GM18861 (cell line): ENCODE measurements around the gene POU6F1.
A peak's percentile ranks its signal among the peaks of the same experiment; 100 is the strongest.
"Not testable (repeated sequence)": the region's sequence is repeated elsewhere in the genome, so short reads cannot be mapped to it uniquely, and the experiment has no call there.

ENCODE experiments used
- ATAC-seq: cut with Tn5 transposase; IDR thresholded peaks from one replicate; pipeline ENCODE4 v1.9.1; 2021; ENCODE audit not compliant: unreplicated experiment

Gene POU6F1, protein sequence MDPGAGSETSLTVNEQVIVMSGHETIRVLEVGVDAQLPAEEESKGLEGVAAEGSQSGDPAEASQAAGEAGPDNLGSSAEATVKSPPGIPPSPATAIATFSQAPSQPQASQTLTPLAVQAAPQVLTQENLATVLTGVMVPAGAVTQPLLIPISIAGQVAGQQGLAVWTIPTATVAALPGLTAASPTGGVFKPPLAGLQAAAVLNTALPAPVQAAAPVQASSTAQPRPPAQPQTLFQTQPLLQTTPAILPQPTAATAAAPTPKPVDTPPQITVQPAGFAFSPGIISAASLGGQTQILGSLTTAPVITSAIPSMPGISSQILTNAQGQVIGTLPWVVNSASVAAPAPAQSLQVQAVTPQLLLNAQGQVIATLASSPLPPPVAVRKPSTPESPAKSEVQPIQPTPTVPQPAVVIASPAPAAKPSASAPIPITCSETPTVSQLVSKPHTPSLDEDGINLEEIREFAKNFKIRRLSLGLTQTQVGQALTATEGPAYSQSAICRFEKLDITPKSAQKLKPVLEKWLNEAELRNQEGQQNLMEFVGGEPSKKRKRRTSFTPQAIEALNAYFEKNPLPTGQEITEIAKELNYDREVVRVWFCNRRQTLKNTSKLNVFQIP

GRCh38 chr12:51217968-51218606 lies at the start of gene POU6F1:
TSS of gene POU6F1 (minus strand) at chr12:51218062. CDS start at chr12:51206836, 11,226 bp downstream.
- ATAC-seq = peak; percentile 57

DNA sequence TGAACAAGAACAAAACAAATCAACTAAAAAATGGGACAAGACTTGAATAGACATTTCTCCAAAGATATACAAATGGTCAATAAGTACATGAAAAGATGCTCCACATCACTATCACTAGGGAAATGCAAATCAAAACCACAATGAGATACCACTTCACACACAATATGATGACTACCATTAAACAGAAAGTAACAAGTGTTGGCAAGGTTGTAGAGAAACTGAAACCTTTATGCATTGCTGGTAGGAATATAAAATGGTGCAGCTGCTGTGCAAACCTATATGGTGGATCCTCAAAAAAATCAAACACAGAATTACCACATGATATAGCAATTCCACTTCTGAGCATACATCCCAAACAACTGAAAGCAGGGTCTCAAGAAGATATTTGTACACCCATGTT lies 47.2 kb upstream of the POU6F1 start:
- no peak for ATAC-seq

DNA sequence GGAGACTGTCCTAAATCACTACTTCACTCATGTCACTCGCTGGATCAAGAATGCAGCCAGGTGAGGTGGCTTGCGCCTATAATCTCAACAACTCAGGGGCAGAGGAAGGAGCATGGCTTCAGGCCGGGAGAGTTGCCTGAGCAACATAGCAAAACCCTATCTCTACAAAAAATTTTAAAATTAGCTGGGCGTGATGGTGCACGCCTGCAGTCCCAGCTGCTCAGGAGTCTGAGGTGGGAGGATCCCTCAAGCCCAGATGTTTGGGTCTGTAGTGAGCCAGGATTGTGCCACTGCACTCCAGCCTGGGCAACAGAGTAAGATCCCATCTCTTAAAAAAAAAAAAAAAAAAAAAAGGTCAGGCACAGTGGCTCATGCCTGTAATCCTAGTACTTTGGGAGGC lies 46.4 kb upstream of the POU6F1 start:
- no peak for ATAC-seq

GRCh38 chr12:51263341-51263740 lies 45.5 kb upstream of the POU6F1 start:
- ATAC-seq = no peak

DNA sequence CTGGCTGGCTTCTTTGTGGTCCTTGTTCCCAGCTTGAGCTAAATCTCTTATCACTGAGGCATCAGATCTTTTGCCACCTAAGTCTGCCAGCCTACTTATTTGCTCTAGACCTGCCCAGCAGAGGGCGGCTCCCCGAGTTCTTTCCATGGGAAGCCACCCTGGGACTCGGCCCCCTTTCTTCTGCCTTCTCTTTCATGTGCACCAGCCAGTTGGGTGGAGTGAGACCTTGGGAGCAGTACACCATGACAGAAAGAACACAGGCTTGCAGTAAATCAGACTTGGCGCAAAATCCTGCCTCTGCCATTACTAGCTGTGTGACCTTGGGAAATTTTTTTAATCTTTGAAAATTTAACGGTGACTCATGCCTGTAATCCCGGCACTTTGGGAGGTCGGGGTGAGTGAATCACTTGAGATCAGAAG lies 44.9 kb upstream of the POU6F1 start:
- ATAC-seq = no peak

DNA sequence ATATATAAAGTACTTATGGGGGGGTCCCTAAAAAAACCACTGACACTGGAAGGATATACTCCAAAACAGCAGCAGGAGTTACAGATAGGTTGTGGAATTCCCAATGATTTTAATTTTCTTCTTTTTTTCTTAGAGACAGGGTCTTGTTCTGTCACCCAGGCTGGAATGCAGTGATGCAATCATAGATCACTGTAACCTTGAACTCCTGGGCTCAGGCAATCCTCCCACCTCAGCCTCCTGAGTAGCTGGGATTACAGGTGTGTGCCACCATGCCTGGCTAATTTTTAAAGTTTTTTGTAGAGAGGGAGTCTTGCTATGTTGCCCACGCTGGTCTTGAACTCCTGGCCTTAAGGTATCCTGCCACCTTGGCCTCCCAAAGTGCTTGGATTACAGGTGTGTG lies 41.7 kb upstream of the POU6F1 start:
- not testable (repeated sequence) for ATAC-seq

- ATAC-seq = no peak
These were observed 36.7 kb upstream of the POU6F1 start for GRCh38 chr12:51254536-51254935.

GRCh38 chr12:51253276-51253675 lies 35.4 kb upstream of the POU6F1 start:
- no peak for ATAC-seq

- no peak for ATAC-seq
These were observed 29.8 kb upstream of the POU6F1 start for GRCh38 chr12:51247523-51248206.

DNA sequence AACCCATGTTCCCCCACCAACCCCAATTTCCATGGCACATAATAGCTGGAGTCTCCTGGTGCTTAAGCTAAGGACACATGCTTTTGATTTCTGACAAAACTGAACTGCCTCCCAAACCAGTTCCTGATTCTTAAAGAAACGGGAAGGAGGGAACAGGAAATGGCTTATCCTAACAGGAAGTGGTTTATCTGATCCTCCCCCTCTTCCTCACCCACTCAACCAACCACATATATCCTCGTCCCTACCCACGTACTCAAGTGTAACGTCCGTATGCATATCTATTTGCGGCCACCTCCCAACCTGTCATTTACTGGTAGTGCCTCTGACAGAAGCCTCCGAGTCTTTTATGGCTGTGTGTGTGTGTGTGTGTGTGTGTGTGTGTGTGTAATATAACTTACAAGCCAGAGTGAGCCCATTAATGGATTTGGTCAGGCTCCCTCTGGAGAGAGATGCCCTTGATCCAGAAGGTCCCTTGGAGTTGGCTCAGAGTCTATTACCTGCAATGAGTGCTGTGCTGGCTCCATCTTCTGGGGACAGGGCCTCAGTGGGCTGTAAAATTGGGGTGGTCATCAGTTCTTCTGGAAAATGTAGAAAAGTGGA lies 28.5 kb upstream of the POU6F1 start:
- ATAC-seq = no peak

DNA sequence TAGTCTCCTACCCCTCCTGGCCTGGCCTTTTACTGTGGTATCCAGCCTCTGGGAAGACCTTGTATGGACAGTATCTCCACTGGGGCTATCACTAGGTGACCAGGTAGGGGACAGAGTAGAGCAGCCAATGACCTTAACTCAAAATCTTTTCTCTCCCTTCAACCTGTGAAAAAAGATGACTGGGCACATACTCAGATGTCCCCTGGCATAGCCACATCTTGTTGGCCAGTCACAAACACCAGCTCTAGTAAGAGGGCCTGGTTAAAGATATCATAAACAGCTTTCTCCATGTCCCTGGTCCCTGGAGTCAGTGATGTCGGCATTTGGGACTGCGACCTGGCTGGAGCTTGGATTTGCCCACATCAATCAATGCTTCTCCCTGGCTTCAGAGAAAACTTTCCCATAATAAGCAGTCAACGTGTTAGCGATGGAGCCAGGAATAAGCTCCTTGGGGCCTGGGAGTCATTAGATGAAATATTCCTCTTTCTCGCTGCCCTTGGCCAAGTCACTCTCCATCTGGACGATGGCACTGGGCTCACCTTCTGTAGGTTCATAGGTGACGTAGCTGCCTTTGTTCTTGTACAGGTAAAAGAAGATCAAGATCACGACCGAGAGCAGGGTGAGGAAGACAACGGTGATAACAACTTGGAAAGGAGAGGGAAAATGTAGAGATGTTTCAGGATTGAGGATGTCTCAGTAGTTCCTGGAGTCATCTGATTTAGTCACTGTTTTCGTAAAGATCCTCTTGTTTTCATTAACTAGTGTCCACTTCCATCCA lies 27.8 kb upstream of the POU6F1 start:
- ATAC-seq = no peak

DNA sequence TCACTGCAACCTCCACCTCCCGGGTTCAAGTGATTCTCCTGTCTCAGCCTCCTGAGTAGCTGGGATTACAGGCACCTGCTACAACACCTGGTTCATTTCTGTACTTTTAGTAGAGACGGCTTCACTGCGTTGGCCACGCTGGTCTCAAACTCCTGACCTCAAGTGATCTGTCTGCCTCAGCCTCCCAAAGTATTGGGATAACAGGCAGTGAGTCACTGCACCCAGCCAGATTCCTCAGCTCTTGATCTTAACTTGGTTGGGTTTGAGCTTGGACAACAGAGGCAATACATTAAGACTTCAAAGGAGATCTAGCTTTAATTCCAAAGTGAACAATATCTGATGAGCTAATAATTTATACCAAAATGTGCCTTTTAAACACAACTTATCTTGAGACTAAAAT lies 26.4 kb upstream of the POU6F1 start:
- ATAC-seq = no peak

DNA sequence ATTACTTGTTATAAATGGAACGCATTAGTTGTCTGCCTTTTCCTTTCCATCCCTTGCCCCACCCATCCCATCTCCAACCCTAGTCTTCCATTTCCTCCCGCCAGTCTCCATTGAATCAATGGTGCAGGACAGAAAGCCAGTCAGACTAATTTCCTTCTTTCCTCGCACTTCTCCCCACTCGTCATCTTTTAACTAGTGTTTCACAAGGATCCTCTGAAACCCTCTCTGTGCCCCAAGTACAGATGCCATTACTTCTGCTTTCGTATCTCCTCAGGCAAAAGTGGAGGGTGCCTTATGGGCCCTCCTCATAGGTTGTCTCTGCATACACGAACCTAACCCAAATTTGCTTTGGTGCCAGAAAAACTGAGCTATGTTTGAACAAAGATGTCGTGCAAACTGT lies 25.0 kb upstream of the POU6F1 start:
- no peak for ATAC-seq

DNA sequence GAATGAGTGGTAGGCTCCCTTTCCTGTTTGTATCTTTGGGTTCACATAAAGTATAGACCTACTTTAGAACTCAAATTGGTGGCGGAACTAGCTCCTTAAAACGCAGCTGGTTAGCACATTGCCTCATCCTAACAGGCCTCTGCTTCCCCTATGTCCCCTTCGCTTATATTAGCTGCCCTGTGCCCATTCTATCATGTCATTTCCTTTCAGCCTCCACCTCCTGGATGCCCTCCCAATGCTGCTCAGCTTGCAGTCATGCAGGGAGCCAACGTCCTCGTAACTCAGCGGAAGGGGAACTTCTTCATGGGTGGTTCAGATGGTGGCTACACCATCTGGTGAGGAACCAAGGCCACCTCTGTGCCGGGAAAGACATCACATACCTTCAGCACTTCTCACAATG lies 24.3 kb upstream of the POU6F1 start:
- ATAC-seq = no peak

DNA sequence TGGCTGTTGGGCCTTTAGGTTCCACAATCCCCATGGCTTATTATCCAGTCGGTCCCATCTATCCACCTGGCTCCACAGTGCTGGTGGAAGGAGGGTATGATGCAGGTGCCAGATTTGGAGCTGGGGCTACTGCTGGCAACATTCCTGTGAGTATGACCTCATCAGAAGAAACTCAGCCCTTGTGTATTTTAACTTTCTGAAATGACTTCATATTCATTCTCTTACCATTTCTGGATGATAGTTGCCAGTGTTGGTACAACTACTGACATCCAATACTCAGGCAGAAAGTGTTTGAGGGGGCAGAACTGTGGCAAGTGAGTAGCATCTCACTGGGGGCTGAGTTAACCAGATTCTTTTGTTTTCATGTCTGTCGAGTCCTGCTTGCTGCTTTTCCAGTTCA lies 23.1 kb upstream of the POU6F1 start:
- no peak for ATAC-seq

GRCh38 chr12:51238510-51239334 lies 20.9 kb upstream of the POU6F1 start, which contains the start of gene DAZAP2:
TSS of gene DAZAP2 (plus strand) at chr12:51238826. CDS start at chr12:51238908, 82 bp downstream.
- peak; percentile 80 for ATAC-seq

- ATAC-seq = no peak
These were observed 20.2 kb upstream of the POU6F1 start for GRCh38 chr12:51238037-51238509.

DNA sequence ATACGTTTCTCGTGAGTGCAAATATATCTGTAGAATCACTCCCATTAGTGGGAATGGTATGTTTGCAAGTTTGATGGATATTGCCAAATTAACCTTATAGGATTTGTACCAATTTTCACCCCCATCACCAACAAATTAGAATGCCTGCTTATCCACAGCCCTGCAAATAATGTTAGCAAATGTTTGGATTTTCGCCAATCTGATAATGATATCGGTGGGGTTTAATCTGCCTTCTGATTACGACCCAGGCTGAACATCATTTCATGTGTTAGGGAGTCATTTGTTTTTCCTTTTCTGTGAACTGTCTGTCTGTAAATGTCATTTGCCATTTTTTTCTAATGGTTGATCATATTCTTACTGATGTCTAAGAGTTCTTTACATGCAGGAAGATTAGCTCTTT lies 16.7 kb upstream of the POU6F1 start:
- ATAC-seq = no peak

- no peak for ATAC-seq
These were observed 14.8 kb upstream of the POU6F1 start for GRCh38 chr12:51232642-51233041.
